HG02610 (cell line): Measurements from ENCODE around the gene ACAA2.

Experiments used
- ATAC-seq: cut with Tn5 transposase; IDR thresholded peaks from one replicate; pipeline ENCODE4 v1.9.1; 2021; ENCODE audit warnings: mild to moderate bottlenecking, moderate library complexity; ENCODE audit not compliant: unreplicated experiment

The ACAA2 gene

GRCh38 chr18:49744376-49745008 lies 68.8 kb downstream of the ACAA2 start:
- no peak for ATAC-seq

GRCh38 chr18:49743117-49743567 lies 70.2 kb downstream of the ACAA2 start:
- ATAC-seq: no peak

GRCh38 chr18:49742316-49743116 lies 70.8 kb downstream of the ACAA2 start:
- no peak for ATAC-seq

GRCh38 chr18:49739275-49739674 lies 74.1 kb downstream of the ACAA2 start:
- no peak for ATAC-seq

- no peak for ATAC-seq
Measured at GRCh38 chr18:49738721-49739120, 74.6 kb downstream of the ACAA2 start.

GRCh38 chr18:49734836-49735235 lies 78.5 kb downstream of the ACAA2 start:
- ATAC-seq: no peak

- no peak for ATAC-seq
Measured at GRCh38 chr18:49733896-49734585, 79.3 kb downstream of the ACAA2 start.

GRCh38 chr18:49733321-49733720 lies 80.0 kb downstream of the ACAA2 start:
- no peak for ATAC-seq
